SK-N-SH (cell line): ENCODE measurements around the gene ADAP1. TPM values are rescaled to one million over a fixed set of nuclear protein-coding genes. Genes with fewer than 3 reads are reported as not detected.

ENCODE experiments used
- CTCF ChIA-PET: fragments of 300-600, 350-600 bp; formaldehyde crosslinking; extraction: SDS; loops from one replicate; lab custom pipeline; 2021; lab: Yijun Ruan, JAX
- POLR2A ChIA-PET: fragments of 350-600 bp; sonication (Branson Sonifier 250); formaldehyde crosslinking; extraction: SDS; loops from one replicate; lab custom pipeline; 2020; ENCODE audit warnings: antibody characterized with exemption, inconsistent platforms; lab: Yijun Ruan, JAX
- DNase-seq: peaks from one replicate; pipeline ENCODE4 v3.0.0; 2012
- H2AFZ ChIP-seq: fragments of 200-600 bp; sonication (generic); 2 replicates; pipeline ENCODE4 v1.8.1; 2016; ENCODE audit warnings: antibody characterized with exemption, mild to moderate bottlenecking, low read depth
- H3F3A ChIP-seq: fragments of 200-600 bp; sonication (generic); replicated peaks from 2 replicates; pipeline ENCODE3; 2016; ENCODE audit warnings: antibody characterized with exemption, mild to moderate bottlenecking; ENCODE audit not compliant: insufficient read depth
- H3K27ac ChIP-seq, 2 experiments: fragments of 200-500 bp in 1 of 2; fragments of 200-600 bp in 1 of 2; sonication (Bioruptor generic) in 1 of 2; sonication (generic), shearing (Covaris generic) in 1 of 2; 2 replicates each; pipeline versions ENCODE4 v1.5.1 to v1.6.1; 2014 to 2016; ENCODE audit warnings: low read depth in 2 of 2, inconsistent platforms in 1 of 2, low read length in 1 of 2, mild to moderate bottlenecking in 1 of 2, mixed read lengths in 1 of 2
- H3K27me3 ChIP-seq: fragments of 200-600 bp; sonication (generic), shearing (Covaris generic); 2 replicates; pipeline ENCODE4 v1.6.1; 2016; ENCODE audit warnings: mixed run types; ENCODE audit not compliant: insufficient read depth
- H3K36me3 ChIP-seq, 2 experiments: fragments of 200-500 bp in 1 of 2; fragments of 200-600 bp in 1 of 2; sonication (Bioruptor generic) in 1 of 2; sonication (generic) in 1 of 2; replicated peaks in 1 of 2; 2 replicates each; pipeline versions ENCODE3 to v1.5.1; 2014 to 2016; ENCODE audit warnings: low read length in 1 of 2, mild to moderate bottlenecking in 1 of 2; ENCODE audit not compliant: insufficient read depth in 2 of 2, control insufficient read depth in 1 of 2
- H3K4me1 ChIP-seq, 2 experiments: fragments of 200-500 bp in 1 of 2; fragments of 200-600 bp in 1 of 2; sonication (Bioruptor generic) in 1 of 2; sonication (generic), shearing (Covaris generic) in 1 of 2; 2 replicates each; pipeline versions ENCODE4 v1.5.1 to v1.6.1; 2014 to 2016; ENCODE audit warnings: low read depth in 1 of 2, low read length in 1 of 2, mixed run types in 1 of 2; ENCODE audit not compliant: insufficient read depth in 2 of 2, control insufficient read depth in 1 of 2
- H3K4me2 ChIP-seq: fragments of 200-600 bp; sonication (generic), shearing (Covaris generic); 2 replicates; pipeline ENCODE4 v1.6.1; 2017; ENCODE audit warnings: mixed run types
- H3K4me3 ChIP-seq, 2 experiments: fragments of 200-500 bp in 1 of 2; fragments of 200-600 bp in 1 of 2; sonication (Bioruptor generic) in 1 of 2; sonication (generic), shearing (Covaris generic) in 1 of 2; 2 replicates each; pipeline versions ENCODE4 v1.5.1 to v1.8.1; 2014 to 2016; ENCODE audit warnings: low read depth in 2 of 2, inconsistent platforms in 1 of 2, low read length in 1 of 2, mild to moderate bottlenecking in 1 of 2, mixed read lengths in 1 of 2, moderate library complexity in 1 of 2
- H3K79me2 ChIP-seq: fragments of 200-600 bp; sonication (generic); 2 replicates; pipeline ENCODE4 v1.8.1; 2017; ENCODE audit warnings: mild to moderate bottlenecking; ENCODE audit not compliant: insufficient read depth
- H3K9ac ChIP-seq: fragments of 200-600 bp; sonication (generic); 2 replicates; pipeline ENCODE4 v1.6.1; 2017; ENCODE audit warnings: mixed run types
- H3K9me2 ChIP-seq: fragments of 200-600 bp; sonication (generic); 2 replicates; pipeline ENCODE4 v1.6.1; 2017; ENCODE audit warnings: mixed run types
- H3K9me3 ChIP-seq: fragments of 200-600 bp; sonication (generic); 2 replicates; pipeline ENCODE4 v1.6.1; 2017; ENCODE audit warnings: mixed run types, mild to moderate bottlenecking, moderate library complexity
- H4K20me1 ChIP-seq: fragments of 200-600 bp; sonication (generic); 2 replicates; pipeline ENCODE4 v1.6.1; 2017; ENCODE audit warnings: mild to moderate bottlenecking, mixed run types; ENCODE audit not compliant: insufficient read depth
- FOSL2 ChIP-seq: IDR thresholded peaks from 2 replicates; pipeline ENCODE4 v1.4.0; 2012; ENCODE audit warnings: low read depth, mild to moderate bottlenecking, moderate library complexity, borderline replicate concordance
- FOXJ3 ChIP-seq: sonication (generic); formaldehyde crosslinking; IDR thresholded peaks from 2 replicates; pipeline ENCODE4 v1.5.1; 2020; ENCODE audit warnings: mild to moderate bottlenecking, missing genetic modification reagents
- FOXM1 ChIP-seq: IDR thresholded peaks from 2 replicates; pipeline ENCODE4 v1.4.0; 2012; ENCODE audit warnings: low read depth, mild to moderate bottlenecking
- MEF2A ChIP-seq: IDR thresholded peaks from 2 replicates; pipeline ENCODE4 v1.4.0; 2012; ENCODE audit warnings: low read depth, borderline replicate concordance
- MXI1 ChIP-seq: IDR thresholded peaks from 2 replicates; pipeline ENCODE4 v1.6.1; 2012; ENCODE audit warnings: mild to moderate bottlenecking, low read depth, low read length, improper control_type of control experiment
- POLR2AphosphoS5 ChIP-seq: IDR thresholded peaks from 2 replicates; pipeline ENCODE4 v1.6.1; 2012; ENCODE audit warnings: low read depth, low read length
- TAF1 ChIP-seq: IDR thresholded peaks from 2 replicates; pipeline ENCODE4 v1.6.1; 2012; ENCODE audit warnings: low read depth, mild to moderate bottlenecking, low read length, moderate library complexity, borderline replicate concordance
- TCF12 ChIP-seq: IDR thresholded peaks from 2 replicates; pipeline ENCODE4 v1.4.0; 2012
- TEAD4 ChIP-seq: IDR thresholded peaks from 2 replicates; pipeline ENCODE4 v1.4.0; 2012; ENCODE audit warnings: mild to moderate bottlenecking, borderline replicate concordance; ENCODE audit not compliant: insufficient read depth
- YY1 ChIP-seq: IDR thresholded peaks from 2 replicates; pipeline ENCODE4 v1.4.0; 2012; ENCODE audit warnings: low read depth, mild to moderate bottlenecking
- WGBS: methylation state at CpG from one replicate; pipeline ENCODE4 v1.1.6; 2017; ENCODE audit warnings: low lambda C conversion rate; 5-methylcytosine and 5-hydroxymethylcytosine counted together
- polyA plus RNA-seq, 3 experiments: library from polyadenylated mRNA; depleted of rRNA; stranded (reverse); fragments of >200 nt; gene quantifications; 2 replicates each; pipeline ENCODE4 v1.2.3, GENCODE V29; 2012
- TF ChIP-seq, protein P1 (sequence below): fragments of 200-600 bp; sonication (generic); IDR thresholded peaks from 2 replicates; pipeline ENCODE4 v1.6.1; 2017; ENCODE audit warnings: antibody characterized with exemption, mild to moderate bottlenecking, moderate library complexity
- TF ChIP-seq, protein P2 (sequence below): IDR thresholded peaks from 2 replicates; pipeline ENCODE4 v1.4.0; 2012; ENCODE audit warnings: low read depth, borderline replicate concordance
- TF ChIP-seq, protein P3 (sequence below): IDR thresholded peaks from 2 replicates; pipeline ENCODE4 v1.6.1; 2012; ENCODE audit warnings: mild to moderate bottlenecking, low read depth, low read length, moderate library complexity

The ADAP1 gene
- polyA plus RNA-seq, 1 of the 3 experiments (the other 2 are of a cell fraction): 3.2 TPM

DNA sequence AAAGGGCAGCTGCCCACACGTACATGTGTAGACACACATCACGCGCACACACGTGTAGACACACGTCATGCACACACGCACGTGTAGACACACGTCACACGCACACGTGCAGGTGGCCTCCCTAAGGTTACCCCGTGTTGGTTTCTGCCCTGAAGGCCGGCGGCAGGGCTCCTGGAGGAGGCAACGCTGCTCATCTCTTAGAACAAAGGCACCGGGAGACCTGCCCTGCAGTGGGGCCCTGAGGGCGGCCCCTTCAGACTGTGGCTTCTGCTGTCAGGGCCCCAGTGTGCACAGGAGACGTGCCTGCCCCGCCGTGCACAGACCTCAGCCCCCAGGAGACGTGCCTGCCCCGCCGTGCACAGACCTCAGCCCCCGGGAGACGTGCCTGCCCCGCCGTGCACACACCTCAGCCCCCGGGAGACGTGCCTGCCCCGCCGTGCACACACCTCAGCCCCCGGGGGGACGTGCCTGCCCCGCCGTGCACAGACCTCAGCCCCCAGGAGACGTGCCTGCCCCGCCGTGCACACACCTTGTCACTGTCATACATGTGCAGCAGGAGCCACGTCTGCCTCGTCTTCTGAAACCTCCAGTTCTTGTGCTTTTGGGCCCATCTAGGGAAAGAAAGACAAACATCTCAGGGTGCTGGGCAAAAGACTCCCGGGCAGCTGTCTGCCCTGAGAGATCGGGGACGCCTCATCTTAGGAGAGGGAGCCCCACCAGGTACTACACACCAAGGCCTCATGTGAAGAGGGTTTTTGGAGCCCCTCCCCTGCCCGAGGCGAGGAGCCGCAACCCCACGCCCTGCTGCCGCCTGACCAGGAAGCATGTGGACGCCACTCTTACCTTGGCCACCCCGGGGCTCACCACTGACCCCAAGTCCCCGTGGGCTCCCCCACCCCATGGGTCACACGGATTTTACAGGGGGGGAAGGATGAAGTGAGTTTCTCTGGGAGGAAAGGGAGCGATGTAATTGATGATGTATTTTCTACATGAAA is 45.8 kb upstream of the ADAP1 start:
- H3K27ac ChIP-seq: no peak overlapping the region
- no peak overlapping the region for H3K4me2 ChIP-seq
- H3K4me1 ChIP-seq: no peaks in the 10 kb centered on the region
- H4K20me1 ChIP-seq: 0 out of 2 replicates have a peak, but pooled peaks cover under 1% of the 10 kb centered on the region
- CTCF ChIA-PET: interaction anchor here (1.3 to 11.2 kb wide), 2 partner anchors 8 to 53 kb away, joined by 7 to 756 read pairs; partner anchors contain the start of gene GPR146
- H3K4me3 ChIP-seq: no peak overlapping the region
- POLR2A ChIA-PET: no interaction called here
- H3K27me3 ChIP-seq: no peaks in the 10 kb centered on the region
- no peaks in the 10 kb centered on the region for H3K9me3 ChIP-seq
- H2AFZ ChIP-seq: no peak overlapping the region
- H3K36me3 ChIP-seq: peaks cover 4 to 49% of the 10 kb centered on the region in 2 experiments
- no peaks in the 10 kb centered on the region for H3K9me2 ChIP-seq
- TF ChIP-seq TAF1 (no peak), FOSL2 (no peak), TCF12 (no peak), FOXM1 (no peak), POLR2AphosphoS5 (no peak), MEF2A (no peak), YY1 (no peak)
- TF ChIP-seq, protein P1, sequence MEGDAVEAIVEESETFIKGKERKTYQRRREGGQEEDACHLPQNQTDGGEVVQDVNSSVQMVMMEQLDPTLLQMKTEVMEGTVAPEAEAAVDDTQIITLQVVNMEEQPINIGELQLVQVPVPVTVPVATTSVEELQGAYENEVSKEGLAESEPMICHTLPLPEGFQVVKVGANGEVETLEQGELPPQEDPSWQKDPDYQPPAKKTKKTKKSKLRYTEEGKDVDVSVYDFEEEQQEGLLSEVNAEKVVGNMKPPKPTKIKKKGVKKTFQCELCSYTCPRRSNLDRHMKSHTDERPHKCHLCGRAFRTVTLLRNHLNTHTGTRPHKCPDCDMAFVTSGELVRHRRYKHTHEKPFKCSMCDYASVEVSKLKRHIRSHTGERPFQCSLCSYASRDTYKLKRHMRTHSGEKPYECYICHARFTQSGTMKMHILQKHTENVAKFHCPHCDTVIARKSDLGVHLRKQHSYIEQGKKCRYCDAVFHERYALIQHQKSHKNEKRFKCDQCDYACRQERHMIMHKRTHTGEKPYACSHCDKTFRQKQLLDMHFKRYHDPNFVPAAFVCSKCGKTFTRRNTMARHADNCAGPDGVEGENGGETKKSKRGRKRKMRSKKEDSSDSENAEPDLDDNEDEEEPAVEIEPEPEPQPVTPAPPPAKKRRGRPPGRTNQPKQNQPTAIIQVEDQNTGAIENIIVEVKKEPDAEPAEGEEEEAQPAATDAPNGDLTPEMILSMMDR: no peak
- TF ChIP-seq, protein P2, sequence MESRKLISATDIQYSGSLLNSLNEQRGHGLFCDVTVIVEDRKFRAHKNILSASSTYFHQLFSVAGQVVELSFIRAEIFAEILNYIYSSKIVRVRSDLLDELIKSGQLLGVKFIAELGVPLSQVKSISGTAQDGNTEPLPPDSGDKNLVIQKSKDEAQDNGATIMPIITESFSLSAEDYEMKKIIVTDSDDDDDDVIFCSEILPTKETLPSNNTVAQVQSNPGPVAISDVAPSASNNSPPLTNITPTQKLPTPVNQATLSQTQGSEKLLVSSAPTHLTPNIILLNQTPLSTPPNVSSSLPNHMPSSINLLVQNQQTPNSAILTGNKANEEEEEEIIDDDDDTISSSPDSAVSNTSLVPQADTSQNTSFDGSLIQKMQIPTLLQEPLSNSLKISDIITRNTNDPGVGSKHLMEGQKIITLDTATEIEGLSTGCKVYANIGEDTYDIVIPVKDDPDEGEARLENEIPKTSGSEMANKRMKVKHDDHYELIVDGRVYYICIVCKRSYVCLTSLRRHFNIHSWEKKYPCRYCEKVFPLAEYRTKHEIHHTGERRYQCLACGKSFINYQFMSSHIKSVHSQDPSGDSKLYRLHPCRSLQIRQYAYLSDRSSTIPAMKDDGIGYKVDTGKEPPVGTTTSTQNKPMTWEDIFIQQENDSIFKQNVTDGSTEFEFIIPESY: no peak
- WGBS: 94% methylated on average over 45 of the region's 52 CpGs
- H3F3A ChIP-seq: no peaks in the 10 kb centered on the region
- no peaks in the 10 kb centered on the region for H3K79me2 ChIP-seq
- H3K9ac ChIP-seq: no peak overlapping the region
- DNase-seq: no peak

DNA sequence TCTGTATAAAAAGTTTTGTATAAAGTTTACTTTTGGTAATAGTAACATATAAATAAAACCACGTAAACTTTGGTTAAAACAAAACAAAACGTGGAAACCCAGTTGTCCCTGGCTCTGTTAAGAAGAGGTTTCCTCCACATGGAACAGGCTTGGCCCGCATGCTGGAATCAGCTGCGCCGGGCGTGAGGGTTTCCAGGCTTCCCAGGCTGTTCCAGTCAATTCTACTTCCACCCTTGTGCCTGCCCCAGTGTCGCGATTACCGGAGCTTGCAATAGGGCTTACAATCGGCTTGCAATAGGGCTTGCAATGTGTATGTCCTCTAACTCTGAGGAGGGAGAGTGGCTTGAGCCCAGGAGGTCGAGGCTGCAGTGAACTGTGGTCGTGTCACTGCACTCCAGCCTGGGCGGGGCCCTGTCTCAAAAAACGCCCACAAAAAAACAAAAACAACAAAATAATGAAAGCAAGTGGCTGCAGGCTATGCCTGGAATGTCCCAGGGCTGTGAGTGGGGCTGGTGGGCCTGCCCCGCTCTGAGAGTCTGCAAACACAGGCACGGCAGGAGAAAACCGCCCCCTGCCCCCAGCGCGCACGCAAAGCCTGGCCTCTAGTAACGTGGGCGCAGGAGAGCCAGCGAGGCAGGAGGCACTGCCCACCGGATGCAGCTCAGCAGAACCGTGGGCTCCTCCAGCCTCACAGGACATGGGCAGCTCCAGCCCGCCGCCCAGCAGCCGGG is 44.8 kb upstream of the ADAP1 start:
- WGBS: 89% methylated on average over 22 of the region's 28 CpGs
- H3K4me3 ChIP-seq: no peak overlapping the region
- CTCF ChIA-PET: interaction anchor here (1.0 to 11.2 kb wide), 3 partner anchors 54 to 103 kb away, joined by 3 to 756 read pairs (median 3); partner anchors contain the start of genes GPER1 and GPR146

More for the DNA sequence above, 44.8 kb upstream of the ADAP1 start:
- Histone ChIP-seq H4K20me1 (no peaks in the 10 kb centered on the region), H3K9ac (no peak overlapping the region), H3F3A (peaks cover 3% of the 10 kb centered on the region), H3K36me3 (peaks cover 4 to 49% of the 10 kb centered on the region in 2 experiments), H3K4me2 (no peak overlapping the region), H3K27me3 (no peaks in the 10 kb centered on the region), H3K79me2 (no peaks in the 10 kb centered on the region), H3K27ac (no peak overlapping the region), H2AFZ (no peak overlapping the region), H3K9me2 (no peaks in the 10 kb centered on the region), H3K4me1 (no peaks in the 10 kb centered on the region), H3K9me3 (no peaks in the 10 kb centered on the region)
- TF ChIP-seq MEF2A (no peak), TEAD4 (no peak), TCF12 (no peak), FOXJ3 (CRISPR knock-in tag) (no peak), FOXM1 (no peak), MXI1 (no peak)
- TF ChIP-seq, protein P3, sequence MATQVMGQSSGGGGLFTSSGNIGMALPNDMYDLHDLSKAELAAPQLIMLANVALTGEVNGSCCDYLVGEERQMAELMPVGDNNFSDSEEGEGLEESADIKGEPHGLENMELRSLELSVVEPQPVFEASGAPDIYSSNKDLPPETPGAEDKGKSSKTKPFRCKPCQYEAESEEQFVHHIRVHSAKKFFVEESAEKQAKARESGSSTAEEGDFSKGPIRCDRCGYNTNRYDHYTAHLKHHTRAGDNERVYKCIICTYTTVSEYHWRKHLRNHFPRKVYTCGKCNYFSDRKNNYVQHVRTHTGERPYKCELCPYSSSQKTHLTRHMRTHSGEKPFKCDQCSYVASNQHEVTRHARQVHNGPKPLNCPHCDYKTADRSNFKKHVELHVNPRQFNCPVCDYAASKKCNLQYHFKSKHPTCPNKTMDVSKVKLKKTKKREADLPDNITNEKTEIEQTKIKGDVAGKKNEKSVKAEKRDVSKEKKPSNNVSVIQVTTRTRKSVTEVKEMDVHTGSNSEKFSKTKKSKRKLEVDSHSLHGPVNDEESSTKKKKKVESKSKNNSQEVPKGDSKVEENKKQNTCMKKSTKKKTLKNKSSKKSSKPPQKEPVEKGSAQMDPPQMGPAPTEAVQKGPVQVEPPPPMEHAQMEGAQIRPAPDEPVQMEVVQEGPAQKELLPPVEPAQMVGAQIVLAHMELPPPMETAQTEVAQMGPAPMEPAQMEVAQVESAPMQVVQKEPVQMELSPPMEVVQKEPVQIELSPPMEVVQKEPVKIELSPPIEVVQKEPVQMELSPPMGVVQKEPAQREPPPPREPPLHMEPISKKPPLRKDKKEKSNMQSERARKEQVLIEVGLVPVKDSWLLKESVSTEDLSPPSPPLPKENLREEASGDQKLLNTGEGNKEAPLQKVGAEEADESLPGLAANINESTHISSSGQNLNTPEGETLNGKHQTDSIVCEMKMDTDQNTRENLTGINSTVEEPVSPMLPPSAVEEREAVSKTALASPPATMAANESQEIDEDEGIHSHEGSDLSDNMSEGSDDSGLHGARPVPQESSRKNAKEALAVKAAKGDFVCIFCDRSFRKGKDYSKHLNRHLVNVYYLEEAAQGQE: no peak
- TF ChIP-seq, protein P2: no peak
- DNase-seq: no peak
- POLR2A ChIA-PET: no interaction called here
